OCI-LY1 (cell line): ENCODE results near the gene CNTNAP2.

Experiments used
- H2AFZ ChIP-seq: fragments of 200-600 bp; sonication (generic), shearing (Covaris generic); 2 replicates; pipeline ENCODE4 v1.6.0; 2014; ENCODE audit warnings: antibody characterized with exemption, mild to moderate bottlenecking, low read length
- H3F3A ChIP-seq: fragments of 200-600 bp; sonication (generic), shearing (Covaris generic); 2 replicates; pipeline ENCODE4 v1.6.0; 2014; ENCODE audit warnings: mild to moderate bottlenecking, antibody characterized with exemption, low read length, moderate library complexity; ENCODE audit not compliant: insufficient read depth
- H3K27ac ChIP-seq: fragments of 200-600 bp; sonication (generic); 2 replicates; pipeline ENCODE4 v1.5.1; 2014; ENCODE audit warnings: low read length, mixed run types, mild to moderate bottlenecking, low read depth; ENCODE audit not compliant: poor library complexity, severe bottlenecking
- H3K27me3 ChIP-seq: fragments of 200-600 bp; sonication (generic); 2 replicates; pipeline ENCODE4 v1.6.0; 2014; ENCODE audit warnings: antibody characterized with exemption, mild to moderate bottlenecking, low read length, moderate library complexity; ENCODE audit not compliant: insufficient read depth
- H3K36me3 ChIP-seq: fragments of 200-600 bp; sonication (generic); 2 replicates; pipeline ENCODE4 v1.6.1; 2014; ENCODE audit warnings: mild to moderate bottlenecking, antibody characterized with exemption, low read length, moderate library complexity, mixed read lengths; ENCODE audit not compliant: insufficient read depth
- H3K4me1 ChIP-seq: fragments of 200-600 bp; sonication (generic); 2 replicates; pipeline ENCODE4 v1.5.1; 2014; ENCODE audit warnings: mild to moderate bottlenecking, low read length, moderate library complexity; ENCODE audit not compliant: insufficient read depth, severe bottlenecking
- H3K4me2 ChIP-seq: fragments of 200-600 bp; sonication (generic), shearing (Covaris generic); 2 replicates; pipeline ENCODE4 v1.6.1; 2014; ENCODE audit warnings: low read length
- H3K4me3 ChIP-seq: fragments of 200-600 bp; sonication (generic); 2 replicates; pipeline ENCODE4 v1.5.1; 2014; ENCODE audit warnings: low read length, low read depth, mild to moderate bottlenecking, mixed read lengths; ENCODE audit not compliant: poor library complexity, severe bottlenecking
- H3K79me2 ChIP-seq: fragments of 200-600 bp; shearing (Covaris generic); 2 replicates; pipeline ENCODE4 v1.6.1; 2016; ENCODE audit warnings: mixed run types, low read length, mixed read lengths; ENCODE audit not compliant: insufficient read depth
- H3K9ac ChIP-seq: fragments of 200-600 bp; sonication (generic), shearing (Covaris generic); 2 replicates; pipeline ENCODE4 v1.6.1; 2014; ENCODE audit warnings: mild to moderate bottlenecking, low read length, mixed read lengths
- H3K9me2 ChIP-seq: fragments of 200-600 bp; sonication (generic), shearing (Covaris generic); 2 replicates; pipeline ENCODE4 v1.6.1; 2014; ENCODE audit warnings: low read depth, mild to moderate bottlenecking, low read length, mixed read lengths
- H3K9me3 ChIP-seq: fragments of 200-600 bp; shearing (Covaris generic); 2 replicates; pipeline ENCODE4 v1.6.1; 2014; ENCODE audit warnings: low read length, mixed read lengths
- H4K20me1 ChIP-seq: fragments of 200-600 bp; sonication (generic), shearing (Covaris generic); 2 replicates; pipeline ENCODE4 v1.6.0; 2016; ENCODE audit warnings: mild to moderate bottlenecking, low read length; ENCODE audit not compliant: insufficient read depth
- EZH2 ChIP-seq: fragments of 200-600 bp; sonication (generic), shearing (Covaris generic); IDR thresholded peaks from 2 replicates; pipeline ENCODE4 v1.8.0; 2017; ENCODE audit warnings: borderline replicate concordance, mixed run types, mild to moderate bottlenecking, antibody characterized with exemption, low read length, moderate library complexity, mixed read lengths
- TF ChIP-seq, protein P1 (sequence below): fragments of 200-600 bp; sonication (generic), shearing (Covaris generic); IDR thresholded peaks from 2 replicates; pipeline ENCODE4 v1.5.1; 2017; ENCODE audit warnings: mild to moderate bottlenecking, antibody characterized with exemption, low read length, moderate library complexity, mixed read lengths

The CNTNAP2 gene

DNA sequence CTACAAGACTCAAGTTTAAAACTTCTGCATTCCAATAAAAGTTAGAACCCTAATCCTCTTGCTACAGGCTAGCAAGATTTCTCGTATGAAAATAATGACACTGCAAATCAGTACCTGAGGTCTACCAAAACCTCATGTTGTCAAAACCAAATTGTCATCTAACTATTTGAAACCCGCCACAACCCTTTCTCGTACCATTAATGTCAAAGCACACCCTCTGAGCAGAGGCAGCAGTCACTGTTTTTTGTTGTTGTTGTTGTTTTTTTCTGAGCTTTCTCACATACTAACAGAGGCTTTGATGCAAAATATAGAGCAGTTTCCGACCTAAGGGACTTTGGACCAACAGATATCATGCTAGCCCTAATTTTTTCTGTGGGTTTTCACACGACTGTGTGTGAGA is 1910.1 kb downstream of the CNTNAP2 start:
- H3K36me3 ChIP-seq = no peaks in the 10 kb centered on the region
- no peak overlapping the region for H3K9ac ChIP-seq
- H3K9me2 ChIP-seq = no peaks in the 10 kb centered on the region
- no peak overlapping the region for H3K4me3 ChIP-seq
- H3K4me2 ChIP-seq = no peak overlapping the region
- H3K4me1 ChIP-seq = no peaks in the 10 kb centered on the region
- no peaks in the 10 kb centered on the region for H4K20me1 ChIP-seq
- TF ChIP-seq EZH2 = no peak
- TF ChIP-seq, protein P1, sequence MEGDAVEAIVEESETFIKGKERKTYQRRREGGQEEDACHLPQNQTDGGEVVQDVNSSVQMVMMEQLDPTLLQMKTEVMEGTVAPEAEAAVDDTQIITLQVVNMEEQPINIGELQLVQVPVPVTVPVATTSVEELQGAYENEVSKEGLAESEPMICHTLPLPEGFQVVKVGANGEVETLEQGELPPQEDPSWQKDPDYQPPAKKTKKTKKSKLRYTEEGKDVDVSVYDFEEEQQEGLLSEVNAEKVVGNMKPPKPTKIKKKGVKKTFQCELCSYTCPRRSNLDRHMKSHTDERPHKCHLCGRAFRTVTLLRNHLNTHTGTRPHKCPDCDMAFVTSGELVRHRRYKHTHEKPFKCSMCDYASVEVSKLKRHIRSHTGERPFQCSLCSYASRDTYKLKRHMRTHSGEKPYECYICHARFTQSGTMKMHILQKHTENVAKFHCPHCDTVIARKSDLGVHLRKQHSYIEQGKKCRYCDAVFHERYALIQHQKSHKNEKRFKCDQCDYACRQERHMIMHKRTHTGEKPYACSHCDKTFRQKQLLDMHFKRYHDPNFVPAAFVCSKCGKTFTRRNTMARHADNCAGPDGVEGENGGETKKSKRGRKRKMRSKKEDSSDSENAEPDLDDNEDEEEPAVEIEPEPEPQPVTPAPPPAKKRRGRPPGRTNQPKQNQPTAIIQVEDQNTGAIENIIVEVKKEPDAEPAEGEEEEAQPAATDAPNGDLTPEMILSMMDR = no peak
- no peaks in the 10 kb centered on the region for H3K9me3 ChIP-seq
- H3K27ac ChIP-seq = no peak overlapping the region
- H3K27me3 ChIP-seq = no peaks in the 10 kb centered on the region
- H3F3A ChIP-seq = no peaks in the 10 kb centered on the region
- no peak overlapping the region for H2AFZ ChIP-seq
- H3K79me2 ChIP-seq = no peaks in the 10 kb centered on the region

DNA sequence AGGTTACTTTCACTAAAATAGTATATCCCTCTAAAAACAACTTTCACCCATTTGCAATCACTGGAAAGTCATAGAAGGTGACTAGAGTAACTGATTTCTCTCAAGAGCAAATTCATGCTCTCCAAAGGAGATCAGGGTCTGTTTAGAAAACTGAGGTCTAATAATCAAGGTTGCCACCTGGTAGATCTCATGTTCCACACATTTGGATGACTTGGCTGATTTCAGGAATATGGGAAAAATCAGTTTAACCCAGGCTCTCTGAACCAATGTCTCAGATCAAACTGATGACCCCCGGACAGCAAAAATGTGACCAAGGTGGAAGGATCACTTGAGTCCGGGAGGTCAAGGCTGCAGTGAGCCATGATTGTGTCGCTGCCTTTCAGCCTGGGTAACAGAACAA is 1911.6 kb downstream of the CNTNAP2 start:
- Histone ChIP-seq H3K4me1 (no peaks in the 10 kb centered on the region), H3K27ac (no peak overlapping the region), H3K36me3 (no peaks in the 10 kb centered on the region), H3K9me3 (no peaks in the 10 kb centered on the region), H3F3A (no peaks in the 10 kb centered on the region), H3K9ac (no peak overlapping the region), H3K79me2 (no peaks in the 10 kb centered on the region), H3K4me3 (no peak overlapping the region), H3K4me2 (no peak overlapping the region), H4K20me1 (no peaks in the 10 kb centered on the region), H3K27me3 (no peaks in the 10 kb centered on the region), H3K9me2 (no peaks in the 10 kb centered on the region), H2AFZ (no peak overlapping the region)
- no peak for TF ChIP-seq EZH2

DNA sequence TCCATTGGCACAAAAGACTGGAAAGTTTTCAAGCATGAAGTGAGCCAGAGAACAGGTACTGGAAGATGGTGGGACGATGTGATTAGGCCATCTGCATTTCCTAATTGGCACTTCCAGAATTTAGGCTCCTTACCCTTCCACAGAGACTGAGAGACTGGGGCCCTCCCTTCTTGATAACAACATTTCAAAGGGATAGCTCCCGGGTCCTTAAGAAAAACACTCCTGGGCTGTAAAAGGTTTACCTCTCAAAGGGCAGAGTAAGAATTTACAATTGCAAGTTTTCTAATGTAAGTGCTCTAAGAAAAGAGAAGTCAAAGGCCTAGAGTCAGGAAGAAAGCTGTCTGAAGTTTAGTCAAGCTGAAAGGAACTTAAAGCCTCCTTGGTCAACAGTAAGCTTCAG is 1914.4 kb downstream of the CNTNAP2 start:
- Histone ChIP-seq H3K27me3 (no peaks in the 10 kb centered on the region), H3K79me2 (no peaks in the 10 kb centered on the region), H3K4me2 (no peak overlapping the region), H3F3A (no peaks in the 10 kb centered on the region), H2AFZ (no peak overlapping the region), H3K9me3 (no peaks in the 10 kb centered on the region), H3K9me2 (no peaks in the 10 kb centered on the region), H3K4me3 (no peak overlapping the region), H3K9ac (no peak overlapping the region), H3K27ac (no peak overlapping the region), H3K36me3 (no peaks in the 10 kb centered on the region), H3K4me1 (no peaks in the 10 kb centered on the region), H4K20me1 (no peaks in the 10 kb centered on the region)
- TF ChIP-seq, protein P1 = no peak
- no peak for TF ChIP-seq EZH2

DNA sequence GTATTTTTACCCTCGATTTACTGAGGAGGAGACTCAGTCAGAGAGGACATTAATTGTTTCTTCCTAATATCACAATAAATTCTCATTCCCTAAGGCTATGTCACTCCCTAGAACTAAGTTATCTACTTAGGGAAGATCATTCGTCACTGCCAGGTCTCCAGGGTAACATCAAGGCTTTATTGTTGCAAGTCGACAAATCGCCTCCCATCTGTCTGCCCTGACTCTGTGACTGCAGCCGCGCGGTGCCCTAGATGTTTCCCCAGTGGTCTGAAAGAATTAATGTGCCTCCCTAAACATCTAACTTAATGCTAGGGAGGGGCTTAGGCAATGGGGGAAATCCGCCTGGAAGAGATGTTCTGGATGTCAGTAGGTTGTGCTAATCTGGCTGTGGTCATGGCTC is 1915.2 kb downstream of the CNTNAP2 start:
- Histone ChIP-seq H4K20me1 (no peaks in the 10 kb centered on the region), H3K27me3 (no peaks in the 10 kb centered on the region), H3K4me2 (no peak overlapping the region), H3K4me1 (no peaks in the 10 kb centered on the region), H3K4me3 (no peak overlapping the region), H2AFZ (no peak overlapping the region), H3K9me2 (no peaks in the 10 kb centered on the region), H3K36me3 (no peaks in the 10 kb centered on the region), H3F3A (no peaks in the 10 kb centered on the region), H3K9ac (no peak overlapping the region), H3K27ac (no peak overlapping the region), H3K79me2 (no peaks in the 10 kb centered on the region), H3K9me3 (no peaks in the 10 kb centered on the region)
- TF ChIP-seq EZH2 = no peak
- TF ChIP-seq, protein P1 = no peak
